H1 (cell line): ENCODE data around the gene CISD1.

Source experiments
- BRCA1 ChIP-seq: IDR thresholded peaks from 2 replicates; pipeline ENCODE4 v1.6.1; 2012; ENCODE audit warnings: low read depth, low read length, improper control_type of control experiment
- EP300 ChIP-seq, 2 experiments: IDR thresholded peaks; 1 replicate in 1 of 2; 2 replicates in 1 of 2; pipeline ENCODE4 v1.6.1; 2011 to 2012; ENCODE audit warnings: low read depth in 2 of 2, low read length in 2 of 2, mild to moderate bottlenecking in 2 of 2, borderline replicate concordance in 1 of 2, inconsistent platforms in 1 of 2, moderate library complexity in 1 of 2
- EZH2 ChIP-seq: fragments of 200-600 bp; sonication (generic); IDR thresholded peaks from 2 replicates; pipeline ENCODE4 v1.7.1; 2012; ENCODE audit warnings: low read depth, mild to moderate bottlenecking, moderate library complexity, low read length, inconsistent platforms; ENCODE audit not compliant: severe bottlenecking
- GABPA ChIP-seq: IDR thresholded peaks from 2 replicates; pipeline ENCODE4 v1.6.1; 2011; ENCODE audit warnings: mild to moderate bottlenecking, low read length, moderate library complexity, borderline replicate concordance; ENCODE audit not compliant: insufficient read depth
- JUN ChIP-seq: IDR thresholded peaks from 2 replicates; pipeline ENCODE4 v1.6.1; 2011; ENCODE audit warnings: low read depth, mild to moderate bottlenecking, improper control_type of control experiment, low read length
- POLR2A ChIP-seq, 2 experiments: IDR thresholded peaks; 1 replicate in 1 of 2; 2 replicates in 1 of 2; pipeline ENCODE4 v1.6.1; 2011; ENCODE audit warnings: low read depth in 2 of 2, low read length in 2 of 2, mild to moderate bottlenecking in 2 of 2; ENCODE audit errors: control extremely low read depth in 1 of 2
- POLR2AphosphoS5 ChIP-seq: IDR thresholded peaks from 2 replicates; pipeline ENCODE4 v1.6.1; 2011; ENCODE audit warnings: low read depth, low read length
- SAP30 ChIP-seq: fragments of 300-600 bp; sonication (generic); IDR thresholded peaks from 2 replicates; pipeline ENCODE4 v1.7.1; 2012; ENCODE audit warnings: low read length, moderate library complexity, mild to moderate bottlenecking, inconsistent platforms; ENCODE audit not compliant: insufficient read depth, insufficient replicate concordance
- TAF1 ChIP-seq: IDR thresholded peaks from 2 replicates; pipeline ENCODE4 v1.6.1; 2011; ENCODE audit warnings: mild to moderate bottlenecking, low read depth, low read length
- YY1 ChIP-seq: IDR thresholded peaks from 2 replicates; pipeline ENCODE4 v1.6.1; 2011; ENCODE audit warnings: low read depth, mild to moderate bottlenecking, low read length
- TF ChIP-seq, protein P1 (sequence below), 3 experiments: IDR thresholded peaks; 1 replicate in 2 of 3; 2 replicates in 1 of 3; pipeline versions ENCODE4 v1.5.1 to v1.6.1; 2011; ENCODE audit warnings: low read length in 3 of 3, mild to moderate bottlenecking in 3 of 3, inconsistent platforms in 2 of 3, low read depth in 1 of 3, moderate library complexity in 1 of 3; ENCODE audit not compliant: insufficient read depth in 1 of 3; ENCODE audit errors: control extremely low read depth in 1 of 3
- TF ChIP-seq, protein P2 (sequence below): IDR thresholded peaks from 2 replicates; pipeline ENCODE4 v1.6.1; 2011; ENCODE audit warnings: low read length, improper control_type of control experiment

DNA sequence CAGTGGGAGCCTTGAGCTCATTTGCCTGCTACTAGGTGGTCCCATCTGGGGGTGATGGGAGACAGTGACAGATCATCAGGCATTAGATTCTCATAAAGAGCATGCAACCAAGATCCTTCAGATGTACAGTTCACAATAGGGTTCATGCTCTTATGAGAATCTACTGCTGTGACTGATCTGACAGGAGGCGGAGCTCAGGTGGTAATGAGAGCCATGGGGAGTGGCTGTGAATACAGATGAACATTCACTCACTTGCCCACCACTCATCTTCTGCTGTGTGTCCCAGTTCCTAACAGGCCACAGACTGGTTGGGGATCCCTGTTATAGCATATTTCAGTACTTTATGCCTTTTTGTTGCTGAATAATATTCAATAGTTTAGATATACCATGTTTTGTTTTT, 59.3 kb downstream of the CISD1 start:
- TF ChIP-seq, protein P1, sequence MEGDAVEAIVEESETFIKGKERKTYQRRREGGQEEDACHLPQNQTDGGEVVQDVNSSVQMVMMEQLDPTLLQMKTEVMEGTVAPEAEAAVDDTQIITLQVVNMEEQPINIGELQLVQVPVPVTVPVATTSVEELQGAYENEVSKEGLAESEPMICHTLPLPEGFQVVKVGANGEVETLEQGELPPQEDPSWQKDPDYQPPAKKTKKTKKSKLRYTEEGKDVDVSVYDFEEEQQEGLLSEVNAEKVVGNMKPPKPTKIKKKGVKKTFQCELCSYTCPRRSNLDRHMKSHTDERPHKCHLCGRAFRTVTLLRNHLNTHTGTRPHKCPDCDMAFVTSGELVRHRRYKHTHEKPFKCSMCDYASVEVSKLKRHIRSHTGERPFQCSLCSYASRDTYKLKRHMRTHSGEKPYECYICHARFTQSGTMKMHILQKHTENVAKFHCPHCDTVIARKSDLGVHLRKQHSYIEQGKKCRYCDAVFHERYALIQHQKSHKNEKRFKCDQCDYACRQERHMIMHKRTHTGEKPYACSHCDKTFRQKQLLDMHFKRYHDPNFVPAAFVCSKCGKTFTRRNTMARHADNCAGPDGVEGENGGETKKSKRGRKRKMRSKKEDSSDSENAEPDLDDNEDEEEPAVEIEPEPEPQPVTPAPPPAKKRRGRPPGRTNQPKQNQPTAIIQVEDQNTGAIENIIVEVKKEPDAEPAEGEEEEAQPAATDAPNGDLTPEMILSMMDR (IDR thresholded peaks at IDR 0.05; ENCODE audit: control extremely low read depth in 1 of 3, insufficient read depth in 1 of 3, low read depth in 1 of 3, low read length in 3 of 3), result no peak
- TF ChIP-seq, protein P2, sequence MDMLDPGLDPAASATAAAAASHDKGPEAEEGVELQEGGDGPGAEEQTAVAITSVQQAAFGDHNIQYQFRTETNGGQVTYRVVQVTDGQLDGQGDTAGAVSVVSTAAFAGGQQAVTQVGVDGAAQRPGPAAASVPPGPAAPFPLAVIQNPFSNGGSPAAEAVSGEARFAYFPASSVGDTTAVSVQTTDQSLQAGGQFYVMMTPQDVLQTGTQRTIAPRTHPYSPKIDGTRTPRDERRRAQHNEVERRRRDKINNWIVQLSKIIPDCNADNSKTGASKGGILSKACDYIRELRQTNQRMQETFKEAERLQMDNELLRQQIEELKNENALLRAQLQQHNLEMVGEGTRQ, result no peak
- TF ChIP-seq POLR2A (IDR thresholded peaks at IDR 0.05; ENCODE audit: control extremely low read depth in 1 of 2, low read depth in 2 of 2, low read length in 2 of 2) (no peak), SAP30 (no peak), JUN (no peak), BRCA1 (no peak), POLR2AphosphoS5 (no peak), EZH2 (no peak), EP300 (IDR thresholded peaks at IDR 0.05; ENCODE audit: borderline replicate concordance in 1 of 2, low read depth in 2 of 2, low read length in 2 of 2) (no peak), TAF1 (no peak), GABPA (no peak), YY1 (no peak)
